ENCODE results near the gene MUC4.
A peak's percentile ranks its signal among the peaks of the same experiment; 100 is the strongest.
"Not testable (repeated sequence)": the region's sequence is repeated elsewhere in the genome, so short reads cannot be mapped to it uniquely, and the experiment has no call there.

Gene MUC4

GRCh38 chr3:195790901-195791300 is 20.8 kb downstream of the MUC4 start:
- DNase-seq (ENCODE audit: low spot score in 2 of 2) = peak in 1 of 2 donors; percentile 34
- Mint-ChIP-seq H3K4me1 (peaks cover 44% of the 10 kb centered on the region), H3K36me3 (peaks cover 7% of the 10 kb centered on the region), H3K27ac (peak overlapping the region; percentile 46), H3K4me3 (no peak overlapping the region), H3K9me3 (peaks cover 18% of the 10 kb centered on the region)
- no peak for ATAC-seq

DNA sequence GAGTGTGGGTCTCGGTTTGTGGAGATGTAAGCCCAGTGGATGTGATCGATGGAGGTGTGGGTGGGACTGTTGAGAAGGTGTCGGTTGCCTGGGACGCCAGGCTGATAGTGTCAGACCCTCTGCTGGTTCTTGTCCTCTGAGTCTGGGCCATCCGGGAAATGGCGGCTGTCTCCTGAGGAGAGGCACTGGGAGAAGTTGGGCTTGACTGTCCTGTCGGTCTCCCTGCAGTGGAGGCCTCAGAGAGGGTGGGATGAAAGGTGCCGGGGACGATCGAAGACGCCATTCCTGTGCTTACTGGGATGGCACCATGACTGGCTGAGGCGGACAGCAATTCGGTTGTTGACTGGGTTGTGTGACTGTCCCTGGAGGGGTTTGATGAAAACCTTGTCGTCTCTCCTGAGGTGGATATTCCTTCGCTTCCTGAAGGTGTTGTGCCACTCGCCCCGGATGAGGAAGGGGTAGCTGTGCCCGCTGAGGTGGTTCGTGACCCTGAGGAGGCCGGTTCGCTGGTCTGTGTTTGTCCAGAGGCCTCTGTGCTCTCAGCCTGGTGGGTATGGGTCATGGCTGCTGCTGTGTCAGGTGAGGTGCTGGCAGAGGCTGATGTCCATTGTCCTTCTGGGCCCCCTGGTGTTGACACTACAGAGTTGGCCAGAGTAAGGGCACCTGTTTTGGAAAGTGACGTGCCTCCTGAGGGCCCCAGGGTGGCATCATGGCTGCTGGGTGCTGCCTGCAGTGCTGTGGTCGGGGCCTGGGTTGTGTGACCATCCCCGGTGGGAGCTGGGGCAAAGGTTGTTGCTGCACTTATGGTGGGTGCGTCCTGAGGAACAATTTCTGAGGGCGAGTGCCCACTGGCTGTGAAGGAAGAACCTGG is 22.8 kb downstream of the MUC4 start:
- no peak for DNase-seq (ENCODE audit: low spot score in 2 of 2)
- H3K9me3 Mint-ChIP-seq = peaks cover 37% of the 10 kb centered on the region
- peak overlapping the region; percentile 29 for H3K4me3 Mint-ChIP-seq
- H3K4me1 Mint-ChIP-seq = peaks cover 63% of the 10 kb centered on the region
- ATAC-seq = no peak
- H3K27ac Mint-ChIP-seq = peak overlapping the region; percentile 93
- peaks cover 12% of the 10 kb centered on the region for H3K36me3 Mint-ChIP-seq

DNA sequence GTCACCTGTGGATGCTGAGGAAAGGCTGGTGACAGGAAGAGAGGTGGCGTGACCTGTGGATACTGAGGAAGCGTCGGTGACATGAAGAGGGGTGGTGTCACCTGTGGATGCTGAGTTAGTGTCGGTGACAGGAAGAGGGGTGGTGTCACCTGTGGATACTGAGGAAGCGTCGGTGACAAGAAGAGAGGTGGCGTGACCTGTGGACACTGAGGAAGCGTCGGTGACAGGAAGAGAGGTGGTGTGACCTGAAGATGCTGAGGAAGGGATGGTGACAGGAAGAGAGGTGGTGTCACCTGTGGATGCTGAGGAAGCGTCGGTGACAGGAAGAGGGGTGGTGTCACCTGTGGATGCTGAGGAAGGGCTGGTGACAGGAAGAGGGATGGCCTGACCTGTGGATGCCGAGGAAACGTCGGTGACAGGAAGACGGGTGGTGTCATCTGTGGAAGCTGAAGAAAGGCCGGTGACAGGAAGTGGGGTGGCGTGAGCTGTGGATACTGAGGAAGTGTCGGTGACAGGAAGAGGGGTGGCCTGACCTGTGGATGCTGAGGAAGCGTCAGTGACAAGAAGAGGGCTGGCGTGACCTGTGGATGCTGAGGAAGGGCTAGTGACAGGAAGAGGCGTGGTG is 25.8 kb downstream of the MUC4 start:
- peak overlapping the region; percentile 93 for H3K27ac Mint-ChIP-seq
- H3K4me3 Mint-ChIP-seq = peak overlapping the region; percentile 3

DNA sequence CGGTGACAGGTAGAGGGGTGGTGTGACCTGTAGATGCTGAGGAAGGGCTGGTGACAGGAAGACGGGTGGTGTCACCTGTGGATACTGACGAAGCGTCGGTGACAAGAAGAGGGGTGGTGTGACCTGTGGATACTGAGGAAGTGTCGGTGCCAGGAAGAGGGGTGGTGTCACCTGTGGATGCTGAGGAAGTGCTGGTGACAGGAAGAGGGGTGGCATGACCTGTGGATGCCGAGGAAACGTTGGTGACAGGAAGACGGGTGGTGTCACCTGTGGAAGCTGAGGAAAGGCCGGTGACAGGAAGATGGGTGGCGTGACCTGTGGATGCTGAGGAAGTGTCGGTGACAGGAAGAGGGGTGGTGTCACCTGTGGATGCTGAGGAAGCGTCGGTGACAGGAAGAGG is 27.7 kb downstream of the MUC4 start:
- H3K36me3 Mint-ChIP-seq = peaks cover 27% of the 10 kb centered on the region
- H3K27ac Mint-ChIP-seq = peak overlapping the region; percentile 93
- H3K4me1 Mint-ChIP-seq = peaks cover 87% of the 10 kb centered on the region
- H3K4me3 Mint-ChIP-seq; ATAC-seq; DNase-seq (ENCODE audit: low spot score in 2 of 2): not testable (repeated sequence)
- peaks cover 74% of the 10 kb centered on the region for H3K9me3 Mint-ChIP-seq

More for the DNA sequence above, 25.8 kb downstream of the MUC4 start:
- Mint-ChIP-seq H3K9me3 (peaks cover 57% of the 10 kb centered on the region), H3K36me3 (peaks cover 19% of the 10 kb centered on the region), H3K4me1 (peaks cover 85% of the 10 kb centered on the region)
- not testable (repeated sequence) for DNase-seq (ENCODE audit: low spot score in 2 of 2); ATAC-seq

DNA sequence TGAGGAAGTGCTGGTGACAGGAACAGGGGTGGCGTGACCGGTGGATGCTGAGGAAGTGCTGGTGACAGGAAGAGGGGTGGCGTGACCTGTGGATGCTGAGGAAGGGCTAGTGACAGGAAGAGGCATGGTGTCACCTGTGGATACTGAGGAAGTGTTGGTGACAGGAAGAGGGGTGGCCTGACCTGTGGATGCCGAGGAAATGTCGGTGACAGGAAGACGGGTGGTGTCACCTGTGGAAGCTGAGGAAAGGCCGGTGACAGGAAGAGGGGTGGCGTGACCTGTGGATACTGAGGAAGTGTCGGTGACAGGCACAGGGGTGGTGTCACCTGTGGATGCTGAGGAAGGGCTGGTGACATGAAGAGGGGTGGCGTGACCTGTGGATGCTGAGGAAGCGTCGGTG is 30.5 kb downstream of the MUC4 start:
- not testable (repeated sequence) for ATAC-seq, H3K4me3 Mint-ChIP-seq

DNA sequence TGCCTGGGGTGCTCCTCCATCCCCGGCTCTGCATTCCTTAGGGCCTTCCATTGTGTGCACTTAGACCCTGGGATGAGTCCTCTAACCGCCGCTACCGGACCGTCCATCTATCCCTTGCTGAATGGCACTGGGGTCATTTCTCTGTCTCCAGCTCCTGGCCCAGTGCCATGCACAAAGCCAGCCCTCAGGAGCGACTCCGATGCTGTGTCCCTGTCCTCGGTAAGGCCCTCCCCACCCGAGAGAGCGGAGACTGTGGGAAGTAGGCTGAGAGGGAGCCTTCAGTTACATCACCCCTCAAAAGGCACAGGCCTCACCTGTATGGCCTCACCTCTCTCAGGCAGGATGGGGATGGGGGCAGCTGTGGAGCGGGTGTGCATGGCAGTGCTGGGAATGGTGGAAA is 33.8 kb downstream of the MUC4 start:
- peaks cover 19% of the 10 kb centered on the region for H3K36me3 Mint-ChIP-seq
- H3K9me3 Mint-ChIP-seq = peaks cover 45% of the 10 kb centered on the region
- ATAC-seq = no peak
- no peak overlapping the region for H3K4me3 Mint-ChIP-seq
- no peak for DNase-seq (ENCODE audit: low spot score in 2 of 2)
- H3K4me1 Mint-ChIP-seq = peaks cover 48% of the 10 kb centered on the region
- no peak overlapping the region for H3K27ac Mint-ChIP-seq

More for the DNA sequence above, 30.5 kb downstream of the MUC4 start:
- Mint-ChIP-seq H3K4me1 (peaks cover 80% of the 10 kb centered on the region), H3K36me3 (peaks cover 23% of the 10 kb centered on the region), H3K27ac (peak overlapping the region; percentile 85), H3K9me3 (peaks cover 72% of the 10 kb centered on the region)
- DNase-seq (ENCODE audit: low spot score in 2 of 2) = not testable (repeated sequence)

GRCh38 chr3:195774917-195775316 is 36.8 kb downstream of the MUC4 start:
- ATAC-seq (no peak), DNase-seq (ENCODE audit: low spot score in 2 of 2) (peak in 1 of 2 donors; percentile 58)
- Mint-ChIP-seq H3K4me1 (peaks cover 21% of the 10 kb centered on the region), H3K36me3 (peaks cover 32% of the 10 kb centered on the region), H3K9me3 (peaks cover 18% of the 10 kb centered on the region), H3K4me3 (no peak overlapping the region), H3K27ac (no peak overlapping the region)

DNA sequence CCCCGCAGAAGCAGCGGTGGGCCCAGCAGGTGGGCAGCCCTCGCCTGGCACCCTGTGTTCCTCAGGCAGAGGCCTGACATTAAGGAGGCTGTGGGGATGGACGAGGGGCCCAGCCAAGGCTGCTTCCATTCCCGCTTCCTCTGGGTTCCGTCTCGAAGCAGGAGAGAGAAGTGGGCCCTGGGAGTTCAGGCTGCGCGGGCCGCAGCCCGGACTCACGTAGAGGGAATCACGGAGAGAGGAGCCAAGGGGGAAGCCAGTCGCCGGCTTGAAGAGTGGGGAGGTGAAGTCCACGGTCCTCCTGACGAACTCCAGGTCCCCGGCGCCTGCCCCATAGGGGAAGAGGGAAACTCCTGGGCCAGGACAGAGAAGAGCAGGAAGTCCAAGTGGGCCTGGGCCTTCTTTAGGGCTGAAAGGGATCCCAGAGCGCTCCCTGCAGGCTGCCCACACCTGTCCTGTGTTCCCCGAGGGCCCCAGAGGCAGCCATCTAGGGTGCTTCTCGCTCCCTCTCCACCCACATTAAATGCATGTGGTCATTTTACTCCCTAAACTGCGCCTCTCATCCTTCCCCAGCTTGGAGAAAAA is 37.7 kb downstream of the MUC4 start:
- Mint-ChIP-seq H3K4me1 (peaks cover 12% of the 10 kb centered on the region), H3K4me3 (no peak overlapping the region), H3K9me3 (peaks cover 11% of the 10 kb centered on the region), H3K36me3 (peaks cover 32% of the 10 kb centered on the region), H3K27ac (no peak overlapping the region)
- ATAC-seq (no peak), DNase-seq (ENCODE audit: low spot score in 2 of 2) (peak in 1 of 2 donors; percentile 46)

- DNase-seq (ENCODE audit: low spot score in 2 of 2) (peak in 1 of 2 donors; percentile 53), ATAC-seq (no peak)
- peaks cover 44% of the 10 kb centered on the region for H3K36me3 Mint-ChIP-seq
- no peaks in the 10 kb centered on the region for H3K9me3 Mint-ChIP-seq
- H3K4me3 Mint-ChIP-seq = no peak overlapping the region
- H3K4me1 Mint-ChIP-seq = no peaks in the 10 kb centered on the region
- peak overlapping the region; percentile 91 for H3K27ac Mint-ChIP-seq
Measured at GRCh38 chr3:195771646-195772300, 40.0 kb downstream of the MUC4 start.

- H3K4me1 Mint-ChIP-seq = not testable (repeated sequence)
Measured at GRCh38 chr3:195770841-195771645, 40.7 kb downstream of the MUC4 start.

GRCh38 chr3:195770081-195770840 is 41.5 kb downstream of the MUC4 start:
- ATAC-seq = peak; percentile 43
- Mint-ChIP-seq H3K4me1 (no peaks in the 10 kb centered on the region), H3K4me3 (no peak overlapping the region), H3K9me3 (no peaks in the 10 kb centered on the region), H3K36me3 (peaks cover 44% of the 10 kb centered on the region), H3K27ac (no peak overlapping the region)
- peak in 1 of 2 donors; percentile 58 for DNase-seq (ENCODE audit: low spot score in 2 of 2)

More at GRCh38 chr3:195770841-195771645, 40.7 kb downstream of the MUC4 start:
- peak in 1 of 2 donors; percentile 54 for DNase-seq (ENCODE audit: low spot score in 2 of 2)
- not testable (repeated sequence) for H3K9me3 Mint-ChIP-seq, H3K4me3 Mint-ChIP-seq
- Mint-ChIP-seq H3K36me3 (peaks cover 44% of the 10 kb centered on the region), H3K27ac (peak overlapping the region; percentile 91)
- ATAC-seq = peak; percentile 50

GRCh38 chr3:195769551-195769950 is 42.2 kb downstream of the MUC4 start:
- no peaks in the 10 kb centered on the region for H3K9me3 Mint-ChIP-seq
- no peak overlapping the region for H3K27ac Mint-ChIP-seq
- ATAC-seq = no peak
- no peak overlapping the region for H3K4me3 Mint-ChIP-seq
- no peaks in the 10 kb centered on the region for H3K4me1 Mint-ChIP-seq
- peaks cover 44% of the 10 kb centered on the region for H3K36me3 Mint-ChIP-seq
- peak in 1 of 2 donors; percentile 47 for DNase-seq (ENCODE audit: low spot score in 2 of 2)

GRCh38 chr3:195768831-195769303 is 42.9 kb downstream of the MUC4 start:
- ATAC-seq = no peak
- no peaks in the 10 kb centered on the region for H3K9me3 Mint-ChIP-seq
- peaks cover 44% of the 10 kb centered on the region for H3K36me3 Mint-ChIP-seq
- H3K27ac Mint-ChIP-seq = no peak overlapping the region
- no peaks in the 10 kb centered on the region for H3K4me1 Mint-ChIP-seq
- no peak overlapping the region for H3K4me3 Mint-ChIP-seq
- DNase-seq (ENCODE audit: low spot score in 2 of 2) = no peak

DNA sequence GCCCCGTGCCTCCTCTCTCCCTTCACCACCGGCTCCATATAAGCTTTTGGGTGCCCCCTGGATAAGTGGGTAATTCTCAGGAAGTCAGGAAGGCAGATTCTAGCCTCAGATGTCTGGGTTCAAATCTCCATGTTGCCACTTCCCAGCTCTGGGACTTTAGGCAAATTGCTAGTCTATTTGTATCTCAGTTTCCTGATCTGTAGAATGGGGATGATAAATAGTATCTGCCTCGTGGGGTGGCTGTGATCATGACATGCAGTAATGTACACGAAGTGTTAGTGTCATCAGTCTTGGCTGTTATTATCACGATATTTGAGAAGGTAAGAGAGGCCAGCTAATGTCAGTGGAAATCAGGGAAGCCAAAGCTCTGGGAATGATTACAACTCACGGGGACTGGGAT is 43.3 kb downstream of the MUC4 start:
- H3K4me3 Mint-ChIP-seq = no peak overlapping the region
- no peak overlapping the region for H3K27ac Mint-ChIP-seq
- H3K4me1 Mint-ChIP-seq = no peaks in the 10 kb centered on the region
- peaks cover 44% of the 10 kb centered on the region for H3K36me3 Mint-ChIP-seq
- DNase-seq (ENCODE audit: low spot score in 2 of 2) (no peak), ATAC-seq (no peak)
- H3K9me3 Mint-ChIP-seq = no peaks in the 10 kb centered on the region

Data from stimulated activated effector memory CD8-positive, alpha-beta T cell treated with anti-CD3 and anti-CD28 coated beads, Interleukin-12 subunit alpha, Interleukin-12 subunit beta, amount 100 ng/mL, for 72 hours (primary cell).